Fibroblast of skin of scalp (primary cell): ENCODE results near the gene NKX6-2.
A peak's percentile ranks its signal among the peaks of the same experiment; 100 is the strongest.
"Not testable (repeated sequence)": the region's sequence is repeated elsewhere in the genome, so short reads cannot be mapped to it uniquely, and the experiment has no call there.

Experiments
- DNase-seq: peaks from one replicate; pipeline ENCODE4 v3.0.0-alpha.2; 2013

The NKX6-2 gene

DNA sequence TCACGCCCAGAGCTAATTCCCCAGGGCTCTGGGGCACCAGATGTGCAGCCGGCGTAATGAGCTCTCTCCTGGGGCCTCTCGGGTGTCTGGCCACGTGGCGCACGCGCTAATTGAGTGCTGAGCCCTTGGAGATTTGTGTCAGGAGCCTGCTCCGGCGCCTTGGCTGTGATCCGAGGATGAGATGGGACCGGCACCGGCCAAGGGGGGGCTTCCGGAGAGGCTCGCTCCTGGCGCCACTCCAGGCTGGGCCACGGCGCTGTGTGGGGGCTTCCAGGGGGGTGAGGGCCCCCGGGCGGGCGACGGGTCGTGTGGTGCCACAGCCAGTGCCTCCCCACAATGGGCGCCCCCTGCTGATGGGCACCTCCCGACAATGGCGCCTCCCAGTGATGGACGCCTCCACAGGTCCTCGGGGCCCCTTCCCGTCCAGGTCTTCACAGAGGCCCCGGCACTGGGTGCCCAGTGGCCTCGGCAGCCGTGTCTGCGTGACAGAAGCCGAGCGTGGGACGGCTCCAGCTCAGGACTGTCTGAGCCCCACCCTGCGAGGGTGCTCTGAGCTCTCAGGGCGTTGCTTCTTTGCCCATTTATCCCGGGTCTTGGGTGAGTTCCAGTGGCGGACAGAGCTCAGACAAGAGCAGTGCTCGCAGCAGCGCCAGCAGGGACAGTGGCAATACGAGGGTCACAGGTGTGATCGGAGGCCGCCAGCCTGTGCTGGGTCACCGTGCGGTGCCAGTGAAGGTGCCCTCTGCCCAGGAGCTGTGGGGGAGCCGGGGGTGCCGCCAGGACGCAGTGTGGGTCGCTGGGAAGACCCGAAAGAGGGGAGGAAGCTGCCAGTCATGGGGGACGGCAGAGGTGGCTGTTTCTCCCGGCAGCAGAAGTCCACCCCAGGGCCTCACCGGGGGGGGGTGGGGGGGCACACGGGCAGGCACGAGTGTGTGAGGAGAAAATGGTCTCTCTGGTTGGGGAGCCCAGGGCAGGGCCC, 8.2 kb upstream of the NKX6-2 start:
- DNase-seq = no peak

DNA sequence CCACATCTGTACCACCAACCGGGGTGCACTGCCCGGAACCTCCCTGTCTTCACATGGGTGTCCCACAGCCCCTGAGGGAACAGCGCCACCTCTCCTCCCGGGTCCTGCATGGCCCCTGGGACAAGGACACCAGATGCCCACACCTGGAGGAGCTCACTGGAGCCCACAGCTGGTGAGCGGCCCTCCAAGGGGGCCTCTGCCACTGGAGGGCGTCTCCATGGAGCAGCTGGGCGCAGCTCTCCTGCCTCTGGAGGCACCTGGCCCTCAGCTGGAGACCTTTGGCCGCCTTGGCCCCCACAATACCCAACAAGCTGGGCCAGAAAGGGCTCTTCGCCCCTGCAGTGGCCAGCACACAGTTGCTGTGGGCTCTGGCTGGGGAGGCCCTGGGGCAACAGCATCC, 7.3 kb upstream of the NKX6-2 start:
- no peak for DNase-seq

DNA sequence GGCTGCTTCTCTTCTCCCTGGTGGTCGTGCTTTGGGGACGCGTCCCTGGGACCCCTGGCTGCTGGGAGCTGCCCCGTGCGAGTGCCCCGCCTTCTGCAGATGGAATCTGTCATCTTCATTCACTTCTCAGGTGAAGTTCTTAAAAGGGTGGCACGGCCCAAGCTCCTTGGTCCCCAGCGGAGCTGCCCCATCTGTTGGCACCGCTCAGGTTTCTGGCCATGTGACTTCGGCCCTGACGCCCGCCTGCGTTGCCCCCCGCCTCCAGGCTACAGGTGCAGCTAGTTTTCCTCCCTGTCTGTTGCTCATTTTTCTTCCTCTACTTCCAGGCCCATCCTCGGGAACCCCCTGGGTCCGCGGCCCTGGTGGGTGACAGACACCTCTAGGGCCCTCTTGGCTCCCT, 6.8 kb upstream of the NKX6-2 start:
- DNase-seq = no peak

- not testable (repeated sequence) for DNase-seq
Measured at GRCh38 chr10:132792099-132792498, 6.2 kb upstream of the NKX6-2 start.

DNA sequence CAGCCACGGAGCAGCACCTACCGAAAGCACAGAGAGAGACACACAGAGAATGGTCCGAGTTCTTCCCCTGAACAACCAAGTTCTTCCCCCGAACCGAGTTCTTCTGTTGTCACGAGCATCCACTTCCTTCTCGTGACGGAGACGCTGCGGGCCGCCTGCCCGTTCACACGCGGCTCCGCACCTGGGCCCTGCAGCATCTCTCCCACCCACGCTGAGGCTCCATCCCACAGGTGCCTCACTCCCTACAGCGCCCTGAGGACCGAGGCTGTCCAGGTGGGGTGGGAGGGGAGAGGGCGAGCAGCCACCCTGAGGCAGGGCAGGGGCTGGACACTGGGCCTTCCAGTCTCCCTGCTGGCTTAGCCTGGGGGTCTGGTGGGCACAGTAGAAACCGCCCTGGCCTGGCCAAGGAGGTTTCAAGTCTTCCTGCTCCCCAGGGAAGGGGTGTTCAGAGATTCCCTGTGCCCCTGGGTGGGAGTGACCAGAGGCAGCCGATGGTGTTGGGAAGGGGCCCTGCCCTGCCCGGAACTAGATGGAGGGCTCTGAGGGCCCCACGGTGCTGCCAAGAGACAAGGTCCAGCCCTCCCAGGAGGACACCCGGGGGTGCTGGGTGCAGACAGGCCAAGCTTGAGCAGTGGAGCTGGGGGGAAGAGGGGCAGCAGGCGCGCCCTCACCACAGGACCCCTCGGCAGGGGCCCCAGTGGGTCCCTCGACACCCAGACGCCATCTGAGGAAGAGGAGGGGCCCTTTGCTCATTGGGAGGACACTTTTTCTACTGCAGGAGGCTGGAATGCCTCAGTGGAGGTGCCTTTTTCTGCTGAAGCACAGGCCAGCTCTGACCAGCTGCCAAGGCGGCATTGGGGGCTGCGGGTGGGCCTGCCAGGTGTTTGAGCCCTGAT, 5.2 kb upstream of the NKX6-2 start:
- DNase-seq = no peak

DNA sequence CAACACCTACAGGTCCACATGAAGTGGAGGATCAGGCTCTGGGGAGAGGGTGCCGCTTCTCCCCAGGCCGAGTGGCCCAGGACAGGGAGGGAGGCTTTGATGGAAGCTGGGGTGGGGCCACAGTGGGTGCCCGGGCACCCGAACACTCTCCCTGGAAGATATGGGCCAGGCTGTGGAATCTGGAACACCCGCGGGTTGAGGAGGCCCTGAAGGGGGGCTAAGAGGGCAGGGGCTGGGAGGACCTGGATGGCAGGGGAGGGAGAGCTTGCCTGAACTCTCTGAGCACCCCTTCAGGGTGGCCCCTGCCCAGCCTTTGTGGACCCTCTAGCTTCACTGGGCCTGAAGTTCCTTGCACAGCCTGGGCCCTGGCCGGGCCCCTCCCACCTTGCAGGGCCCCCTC, 4.5 kb upstream of the NKX6-2 start:
- no peak for DNase-seq

DNA sequence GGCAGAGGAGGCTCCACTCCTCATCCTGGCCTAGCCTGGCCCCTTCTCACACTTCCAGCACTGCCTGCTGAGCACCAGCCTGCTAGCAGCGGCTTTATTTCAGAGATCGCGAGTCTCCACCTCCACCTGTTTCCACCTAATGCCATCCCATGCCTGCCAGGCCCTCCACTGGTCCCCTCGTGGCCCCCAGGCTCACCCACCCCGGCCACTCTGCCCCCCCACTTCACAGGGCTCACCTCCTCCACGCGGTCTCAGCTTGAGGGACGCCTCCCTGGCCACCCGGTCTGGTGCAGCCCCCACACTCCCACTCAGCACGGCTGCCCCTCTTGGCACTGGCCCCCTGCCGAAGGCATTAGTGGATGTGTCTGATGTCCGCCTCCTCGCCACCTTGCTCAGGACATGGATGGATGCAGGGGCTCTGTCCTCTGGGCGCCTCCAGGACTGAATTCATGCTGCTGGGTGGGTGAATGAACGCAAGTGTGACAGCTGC, 3.8 kb upstream of the NKX6-2 start:
- DNase-seq = no peak

DNA sequence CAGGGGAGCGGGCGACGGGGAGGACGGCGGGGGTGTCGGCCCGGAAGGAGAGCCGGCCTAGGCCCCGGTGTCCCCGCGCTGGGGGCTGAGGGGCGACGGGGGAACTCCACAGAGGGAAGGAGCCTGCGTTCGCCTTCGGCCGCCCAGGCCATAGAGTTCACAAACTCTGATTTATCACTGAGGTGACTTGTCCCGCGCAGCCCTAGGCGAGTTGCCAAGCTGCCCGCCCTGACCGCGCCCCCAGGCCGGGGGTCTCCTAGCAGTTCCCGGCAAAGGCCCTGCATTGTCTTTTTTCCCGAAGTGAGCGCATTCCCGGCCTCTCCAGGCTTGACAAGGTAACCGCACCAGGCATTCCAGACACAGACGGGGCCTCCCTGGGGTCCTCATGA, 2.9 kb upstream of the NKX6-2 start:
- DNase-seq = no peak

GRCh38 chr10:132788180-132788830, 2.4 kb upstream of the NKX6-2 start:
- DNase-seq = peak; percentile 14

DNA sequence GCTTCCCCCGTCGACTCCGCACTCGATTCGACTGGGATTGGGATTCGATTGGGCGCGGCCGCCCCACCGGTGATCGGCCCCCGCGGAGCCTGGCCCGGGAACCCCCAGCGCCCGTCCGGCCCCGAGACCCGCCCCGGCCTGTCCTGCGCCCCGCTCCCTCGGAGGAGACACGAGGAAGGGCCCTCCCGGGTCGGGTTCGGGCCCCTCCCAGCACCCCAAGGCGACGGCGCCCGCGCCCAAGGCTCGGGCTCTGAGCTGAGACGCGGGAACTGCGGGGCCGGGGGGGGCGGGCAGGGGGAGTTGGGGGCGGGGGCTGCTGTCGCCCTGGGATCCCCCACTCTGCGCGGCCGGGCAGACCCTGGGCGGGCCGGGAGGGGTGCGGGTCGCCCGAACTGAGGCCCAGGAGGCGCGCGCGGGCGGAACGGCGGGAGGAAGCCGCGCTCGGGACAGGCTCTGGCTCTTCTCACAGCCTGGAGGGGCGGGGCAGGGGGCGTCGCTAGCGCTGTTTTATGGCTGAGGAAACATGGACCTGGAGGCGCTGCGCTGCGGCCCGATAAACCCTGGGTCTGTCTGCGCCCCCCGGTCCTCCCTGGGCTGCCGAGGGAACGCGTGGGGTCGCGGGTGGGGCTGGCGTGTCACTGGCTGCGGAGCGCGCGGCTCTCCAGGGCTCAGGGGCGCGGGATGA, 1.7 kb upstream of the NKX6-2 start:
- no peak for DNase-seq

DNA sequence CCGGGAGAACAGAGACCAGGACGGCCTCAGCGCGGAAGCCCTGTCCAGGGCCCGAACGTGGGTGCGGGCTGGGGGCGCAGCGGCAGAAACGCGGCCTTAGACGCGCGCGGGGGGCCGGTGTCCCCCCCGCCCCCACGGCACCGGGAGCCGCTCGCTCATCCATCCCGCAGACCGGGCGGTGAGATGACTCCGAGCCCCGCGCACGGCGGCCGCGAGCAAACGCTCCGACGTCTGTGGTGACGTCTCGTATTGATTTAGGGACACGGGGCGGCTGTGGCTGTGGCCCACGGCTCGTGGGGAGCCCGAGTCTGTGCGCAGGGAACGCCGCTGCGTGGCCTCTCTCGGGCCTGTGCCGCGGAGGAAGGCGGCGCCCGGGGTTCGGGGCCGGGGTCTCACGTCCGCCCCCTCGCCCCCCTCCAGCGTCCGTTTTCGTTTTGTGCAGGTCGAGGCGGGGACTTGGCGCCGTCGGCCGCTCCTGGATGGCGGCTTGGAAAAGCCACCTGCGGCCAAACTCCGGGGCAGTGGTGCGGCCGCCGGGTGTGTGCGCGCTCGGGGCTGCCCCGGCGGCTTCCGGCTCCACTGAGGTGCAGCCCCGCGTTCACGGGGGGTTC, 1.0 kb upstream of the NKX6-2 start:
- DNase-seq = no peak

GRCh38 chr10:132786476-132786883, 533 bp upstream of the NKX6-2 start:
- DNase-seq = no peak

DNA sequence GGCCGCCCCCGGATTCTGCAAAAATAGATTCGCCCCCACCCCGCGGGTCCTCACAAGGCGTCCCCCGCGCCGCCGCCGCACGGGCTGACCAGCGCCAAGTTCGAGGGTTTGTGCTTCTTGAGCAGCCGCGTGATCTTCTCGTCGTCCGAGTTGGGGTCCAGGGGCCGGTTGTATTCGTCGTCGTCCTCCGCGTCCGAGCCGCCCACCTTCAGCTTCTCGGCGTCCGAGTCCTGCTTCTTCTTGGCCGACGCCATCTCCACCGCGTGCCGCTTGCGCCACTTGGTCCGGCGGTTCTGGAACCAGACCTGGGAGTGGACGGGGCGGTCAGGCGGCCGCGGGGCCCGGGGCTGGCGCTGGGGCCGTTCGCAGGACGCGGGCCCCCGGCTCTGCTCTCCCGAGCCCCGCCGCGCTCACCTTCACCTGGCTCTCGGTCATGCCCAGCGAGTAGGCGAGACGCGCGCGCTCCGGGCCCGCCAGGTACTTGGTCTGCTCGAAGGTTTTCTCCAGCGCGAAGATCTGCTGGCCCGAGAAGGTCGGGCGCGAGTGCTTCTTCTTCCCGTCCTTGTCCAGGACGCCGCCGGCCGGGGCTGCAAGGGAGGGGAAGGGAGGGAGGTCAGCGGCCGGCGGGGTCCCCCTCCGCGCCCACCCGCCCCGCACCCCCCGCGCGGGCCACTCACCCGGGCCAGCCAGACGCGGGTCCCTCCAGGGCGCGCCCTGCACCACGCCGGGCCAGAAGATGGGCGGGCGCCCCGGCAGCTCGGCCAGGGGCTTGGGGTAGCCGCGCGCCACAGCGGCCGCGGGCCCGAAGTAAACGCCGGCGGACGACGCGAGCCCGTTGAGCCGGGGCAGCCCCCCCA, 853 bp downstream of the NKX6-2 start:
- DNase-seq = no peak

DNA sequence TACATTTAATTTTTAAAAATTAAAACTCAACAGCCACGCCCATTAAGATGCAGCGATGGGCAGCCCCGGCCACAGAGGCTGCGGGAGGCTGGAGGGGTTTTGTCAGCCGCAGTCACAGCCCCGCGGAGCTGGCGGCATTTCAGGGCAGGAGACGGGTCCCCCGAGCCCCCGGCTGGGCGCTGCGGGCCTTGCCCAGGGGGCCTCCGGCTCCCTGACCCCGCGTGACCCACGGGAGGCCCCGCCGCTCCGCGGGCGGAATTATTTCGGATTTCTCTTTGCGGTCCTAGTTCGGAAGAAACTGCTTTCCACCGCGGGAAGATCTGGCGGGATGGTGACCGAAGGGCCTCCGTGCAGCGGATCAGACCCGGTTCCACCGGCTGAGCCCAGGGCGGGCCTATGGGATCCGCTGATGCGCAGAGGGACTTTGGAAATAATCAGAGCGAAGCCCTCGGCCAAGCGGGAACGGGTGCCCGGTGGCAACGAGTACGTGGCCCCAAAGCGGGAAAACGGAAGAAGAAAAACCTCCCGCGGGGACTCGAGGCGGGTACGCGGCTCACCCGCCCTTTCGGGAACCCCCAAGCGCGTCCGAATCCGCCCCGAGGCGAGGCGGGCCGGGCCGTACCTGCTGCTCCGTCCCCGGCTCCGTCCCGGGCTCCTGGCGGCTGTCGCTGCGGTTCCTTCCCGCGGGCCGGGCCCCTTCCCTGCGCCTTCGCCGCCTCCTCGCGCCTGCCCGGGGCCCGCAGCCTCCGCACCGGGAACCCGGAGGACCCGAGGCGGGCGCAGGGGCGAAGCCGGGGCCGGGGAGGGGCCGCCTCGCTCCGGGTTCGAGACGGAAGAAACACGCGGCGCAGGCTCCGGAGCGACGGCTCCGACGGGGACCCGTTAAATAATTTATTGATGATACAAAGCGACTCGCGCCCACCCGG, 1.7 kb downstream of the NKX6-2 start:
- DNase-seq = no peak

DNA sequence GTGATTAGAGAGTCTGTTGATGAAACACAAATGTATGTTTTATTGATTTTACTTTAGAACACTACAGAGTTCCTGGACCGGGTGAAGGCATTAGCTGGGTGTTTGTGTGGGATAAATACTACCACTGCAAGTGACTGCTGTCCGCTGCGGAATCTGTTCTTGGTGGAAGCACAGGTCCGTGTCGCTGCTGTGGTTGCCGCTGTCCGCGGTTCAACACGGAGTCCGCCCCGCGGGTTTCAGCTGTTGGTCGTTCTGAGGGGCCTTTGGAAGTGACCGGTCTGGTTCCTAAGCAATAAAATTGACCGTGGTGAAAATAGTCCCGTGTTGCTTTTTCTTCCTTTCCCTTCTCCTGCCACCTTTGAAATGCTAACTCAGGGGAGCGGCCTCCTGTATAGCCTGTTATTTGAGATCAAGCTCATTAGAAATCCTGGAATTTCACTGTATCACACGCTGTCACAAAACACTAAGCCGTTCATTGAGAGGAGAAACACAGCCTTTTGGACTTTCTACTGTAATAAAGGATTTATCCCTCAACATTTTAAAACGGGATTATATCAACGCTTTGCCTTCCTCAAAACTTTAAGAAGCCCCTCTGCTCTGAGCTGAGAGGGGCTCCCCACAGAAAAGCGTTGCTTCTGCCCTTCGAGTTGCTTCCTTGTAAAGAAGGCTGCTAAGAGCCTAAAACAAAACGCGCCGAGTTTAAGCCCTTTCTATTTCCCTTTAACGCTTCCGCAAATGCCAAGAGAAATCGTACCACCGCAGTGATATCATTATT, 2.6 kb downstream of the NKX6-2 start:
- no peak for DNase-seq

DNA sequence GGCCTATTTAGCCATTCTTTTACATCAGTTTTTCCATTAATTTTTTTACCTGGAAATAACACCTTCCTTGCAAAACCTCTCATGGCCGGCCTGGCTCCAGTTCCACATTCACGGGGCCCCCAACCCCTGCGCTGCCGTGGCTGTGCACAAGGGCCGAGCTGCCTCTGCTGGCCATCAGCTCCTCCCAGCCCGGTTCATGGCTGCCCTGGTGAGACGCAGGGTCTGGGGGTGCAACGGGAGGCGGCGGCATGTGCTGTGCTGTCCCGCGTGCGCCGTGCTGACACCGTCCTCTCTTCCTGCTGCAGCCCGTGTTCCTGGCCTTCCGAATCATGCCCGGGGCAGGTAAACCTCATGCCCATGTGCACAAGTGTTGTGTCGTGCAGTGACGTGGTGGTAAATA, 4.4 kb downstream of the NKX6-2 start:
- no peak for DNase-seq

- DNase-seq = no peak
Measured at GRCh38 chr10:132780356-132780755, 5.6 kb downstream of the NKX6-2 start.

- DNase-seq = no peak
Measured at GRCh38 chr10:132779549-132780294, 6.2 kb downstream of the NKX6-2 start.
